Loucy (cell line): Measurements from ENCODE around the gene IRAK1.

Experiments used
- H2AFZ ChIP-seq: fragments of 200-600 bp; sonication (generic); 2 replicates; pipeline ENCODE4 v1.6.0; 2016; ENCODE audit warnings: antibody characterized with exemption, mild to moderate bottlenecking, low read length, moderate library complexity
- H3F3A ChIP-seq: fragments of 200-600 bp; 2 replicates; pipeline ENCODE4 v1.6.0; 2016; ENCODE audit warnings: antibody characterized with exemption, low read depth, mild to moderate bottlenecking
- H3K27me3 ChIP-seq: fragments of 200-600 bp; sonication (generic); 2 replicates; pipeline ENCODE4 v1.6.1; 2014; ENCODE audit warnings: low read length, mild to moderate bottlenecking; ENCODE audit not compliant: insufficient read depth, poor library complexity, severe bottlenecking
- H3K36me3 ChIP-seq: fragments of 200-600 bp; sonication (generic); 2 replicates; pipeline ENCODE4 v1.6.1; 2016; ENCODE audit warnings: low read length; ENCODE audit not compliant: insufficient read depth
- H3K4me1 ChIP-seq: fragments of 200-600 bp; sonication (generic); 2 replicates; pipeline ENCODE4 v1.5.1; 2014; ENCODE audit warnings: low read length, mild to moderate bottlenecking; ENCODE audit not compliant: insufficient read depth, poor library complexity, severe bottlenecking
- H3K4me2 ChIP-seq: fragments of 200-600 bp; sonication (generic); 2 replicates; pipeline ENCODE4 v1.6.0; 2014; ENCODE audit warnings: antibody characterized with exemption, low read length, low read depth, mild to moderate bottlenecking; ENCODE audit not compliant: poor library complexity, severe bottlenecking
- H3K4me3 ChIP-seq: fragments of 200-600 bp; sonication (generic); 2 replicates; pipeline ENCODE4 v1.5.1; 2014; ENCODE audit warnings: low read length, mild to moderate bottlenecking, mixed read lengths; ENCODE audit not compliant: poor library complexity, severe bottlenecking
- H3K79me2 ChIP-seq: fragments of 200-600 bp; sonication (generic); 2 replicates; pipeline ENCODE4 v1.6.1; 2014; ENCODE audit warnings: low read length; ENCODE audit not compliant: insufficient read depth
- H3K9ac ChIP-seq: fragments of 200-600 bp; sonication (generic); 2 replicates; pipeline ENCODE4 v1.6.0; 2014; ENCODE audit warnings: mild to moderate bottlenecking, low read depth, low read length, moderate library complexity; ENCODE audit not compliant: poor library complexity, severe bottlenecking
- H3K9me2 ChIP-seq: fragments of 200-600 bp; sonication (generic); replicated peaks from 2 replicates; pipeline ENCODE4 v1.6.1; 2016; ENCODE audit warnings: low read depth, low read length, mixed read lengths
- H3K9me3 ChIP-seq: fragments of 200-600 bp; sonication (generic); 2 replicates; pipeline ENCODE4 v1.6.1; 2014; ENCODE audit warnings: mild to moderate bottlenecking, antibody characterized with exemption, low read length, low read depth; ENCODE audit not compliant: insufficient read depth
- H4K20me1 ChIP-seq: fragments of 200-600 bp; sonication (generic); 2 replicates; pipeline ENCODE4 v1.6.0; 2014; ENCODE audit warnings: antibody characterized with exemption, low read length, mild to moderate bottlenecking; ENCODE audit not compliant: insufficient read depth, poor library complexity, severe bottlenecking
- EZH2phosphoT487 ChIP-seq: fragments of 200-600 bp; IDR thresholded peaks from 2 replicates; pipeline ENCODE4 v1.6.1; 2018; ENCODE audit warnings: antibody characterized with exemption, mild to moderate bottlenecking, moderate library complexity, borderline replicate concordance
- TF ChIP-seq, protein P1 (sequence below): fragments of 200-600 bp; sonication (generic); conservative IDR thresholded peaks from 2 replicates; pipeline ENCODE4 v1.5.1; 2014; ENCODE audit warnings: mild to moderate bottlenecking, antibody characterized with exemption, low read length

The IRAK1 gene

DNA sequence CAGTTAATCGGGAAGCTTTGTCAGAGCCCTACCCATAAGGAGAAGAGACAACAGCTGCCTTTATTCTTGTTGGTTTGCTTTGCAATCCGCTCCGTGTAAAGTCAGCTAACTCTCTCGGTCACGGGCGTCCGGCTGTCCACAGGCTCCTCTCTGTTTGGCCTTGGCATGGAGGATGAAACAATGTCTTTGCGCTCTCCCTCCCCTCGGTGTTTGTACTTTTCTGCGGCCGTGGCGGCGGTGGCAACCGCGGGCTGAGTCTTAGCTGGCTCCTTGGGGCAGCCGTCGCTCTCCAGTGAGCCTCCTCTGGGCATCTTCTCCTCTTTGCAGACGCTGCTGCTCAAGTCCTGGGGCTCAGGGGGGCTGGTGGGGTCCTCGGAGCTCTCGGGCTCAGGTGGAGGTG is 10.6 kb upstream of the IRAK1 start:
- Histone ChIP-seq H3K9ac (no peak overlapping the region), H3K9me2 (no peaks in the 10 kb centered on the region), H2AFZ (no peak overlapping the region), H3K27me3 (no peaks in the 10 kb centered on the region), H3K9me3 (no peaks in the 10 kb centered on the region), H3K4me1 (no peaks in the 10 kb centered on the region), H3K79me2 (peaks cover 20% of the 10 kb centered on the region; the same call in 1 of the 2 replicates), H3K4me3 (no peak overlapping the region), H3F3A (no peaks in the 10 kb centered on the region), H3K4me2 (no peak overlapping the region), H4K20me1 (peaks cover 3% of the 10 kb centered on the region), H3K36me3 (peaks cover 58% of the 10 kb centered on the region; the same call in 1 of the 2 replicates)
- TF ChIP-seq, protein P1, sequence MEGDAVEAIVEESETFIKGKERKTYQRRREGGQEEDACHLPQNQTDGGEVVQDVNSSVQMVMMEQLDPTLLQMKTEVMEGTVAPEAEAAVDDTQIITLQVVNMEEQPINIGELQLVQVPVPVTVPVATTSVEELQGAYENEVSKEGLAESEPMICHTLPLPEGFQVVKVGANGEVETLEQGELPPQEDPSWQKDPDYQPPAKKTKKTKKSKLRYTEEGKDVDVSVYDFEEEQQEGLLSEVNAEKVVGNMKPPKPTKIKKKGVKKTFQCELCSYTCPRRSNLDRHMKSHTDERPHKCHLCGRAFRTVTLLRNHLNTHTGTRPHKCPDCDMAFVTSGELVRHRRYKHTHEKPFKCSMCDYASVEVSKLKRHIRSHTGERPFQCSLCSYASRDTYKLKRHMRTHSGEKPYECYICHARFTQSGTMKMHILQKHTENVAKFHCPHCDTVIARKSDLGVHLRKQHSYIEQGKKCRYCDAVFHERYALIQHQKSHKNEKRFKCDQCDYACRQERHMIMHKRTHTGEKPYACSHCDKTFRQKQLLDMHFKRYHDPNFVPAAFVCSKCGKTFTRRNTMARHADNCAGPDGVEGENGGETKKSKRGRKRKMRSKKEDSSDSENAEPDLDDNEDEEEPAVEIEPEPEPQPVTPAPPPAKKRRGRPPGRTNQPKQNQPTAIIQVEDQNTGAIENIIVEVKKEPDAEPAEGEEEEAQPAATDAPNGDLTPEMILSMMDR = no peak
- TF ChIP-seq EZH2phosphoT487 = no peak

DNA sequence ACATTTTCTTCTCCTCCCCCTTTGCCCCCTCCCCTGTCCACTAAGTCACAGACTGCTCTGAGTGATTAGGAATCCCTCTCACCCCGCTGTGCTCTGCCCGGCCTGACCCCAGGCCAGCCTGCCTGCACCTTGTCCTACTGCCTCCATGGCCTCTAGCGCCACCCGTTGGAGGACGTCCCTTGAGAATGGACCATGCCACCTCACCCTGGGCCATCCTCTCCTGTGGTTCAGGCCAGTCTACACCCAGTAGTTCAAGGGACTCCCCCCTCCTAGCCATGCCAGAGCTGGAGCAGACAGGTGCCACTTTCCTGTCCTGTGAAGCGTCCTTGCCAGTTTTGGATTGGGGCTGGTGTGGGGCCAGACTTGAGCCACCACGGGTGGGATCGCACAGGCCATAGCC is 9.7 kb upstream of the IRAK1 start:
- Histone ChIP-seq H3F3A (no peaks in the 10 kb centered on the region), H3K4me3 (no peak overlapping the region), H3K27me3 (no peaks in the 10 kb centered on the region), H3K9ac (no peak overlapping the region), H3K79me2 (peaks cover 14% of the 10 kb centered on the region; the same call in 1 of the 2 replicates), H3K36me3 (peaks cover 53% of the 10 kb centered on the region; the same call in 1 of the 2 replicates), H3K4me2 (no peak overlapping the region), H3K9me3 (no peaks in the 10 kb centered on the region), H3K4me1 (no peaks in the 10 kb centered on the region), H3K9me2 (no peaks in the 10 kb centered on the region), H2AFZ (no peak overlapping the region), H4K20me1 (peaks cover 3% of the 10 kb centered on the region)
- no peak for TF ChIP-seq EZH2phosphoT487
- TF ChIP-seq, protein P1 = no peak; the same call in 1 of the 2 replicates

DNA sequence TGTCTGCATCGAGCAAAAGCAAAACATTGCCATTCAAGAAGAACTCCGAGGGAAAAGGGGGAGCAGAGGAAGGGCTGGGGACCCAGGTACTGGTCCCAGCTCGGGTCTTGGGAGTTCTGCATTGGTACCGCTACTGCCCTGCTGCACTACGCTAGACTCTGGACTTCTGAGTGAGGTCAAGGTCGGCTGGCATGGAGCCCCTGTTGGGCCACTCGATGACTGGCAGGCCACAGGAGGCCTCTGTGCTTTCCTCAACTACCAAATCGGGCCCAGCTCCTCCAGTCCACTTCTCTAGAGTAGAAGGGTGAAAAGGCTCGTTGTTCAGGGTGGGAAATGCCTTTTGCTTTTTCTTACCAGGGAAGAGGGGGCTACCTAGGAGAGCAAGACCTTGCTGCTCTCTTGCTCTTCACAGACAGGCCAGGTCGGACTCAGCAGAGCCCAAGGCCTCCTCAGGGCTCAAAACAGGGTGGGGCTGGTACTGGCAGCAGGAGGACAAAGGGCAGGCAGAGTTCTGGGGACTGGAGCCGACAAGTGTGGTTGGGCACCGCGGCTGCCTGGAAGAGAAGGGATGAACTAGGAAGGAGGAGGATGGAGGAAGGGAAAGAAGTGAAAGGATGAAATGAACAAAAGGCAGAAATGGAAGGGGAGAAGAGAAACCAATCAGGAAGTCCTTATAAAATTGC is 8.9 kb upstream of the IRAK1 start:
- H3K4me3 ChIP-seq = no peak overlapping the region
- H2AFZ ChIP-seq = no peak overlapping the region
- no peaks in the 10 kb centered on the region for H3K9me2 ChIP-seq
- no peak for TF ChIP-seq EZH2phosphoT487
- TF ChIP-seq, protein P1 = no peak
- no peak overlapping the region for H3K9ac ChIP-seq
- H3F3A ChIP-seq = no peaks in the 10 kb centered on the region
- no peaks in the 10 kb centered on the region for H3K27me3 ChIP-seq
- H3K4me2 ChIP-seq = no peak overlapping the region
- no peaks in the 10 kb centered on the region for H3K9me3 ChIP-seq
- H3K79me2 ChIP-seq = peaks cover 8% of the 10 kb centered on the region; the same call in 1 of the 2 replicates
- H3K4me1 ChIP-seq = no peaks in the 10 kb centered on the region
- peaks cover 53% of the 10 kb centered on the region; the same call in 1 of the 2 replicates for H3K36me3 ChIP-seq
- peaks cover 3% of the 10 kb centered on the region for H4K20me1 ChIP-seq
